HCT116 (cell line): ENCODE data around the gene FITM2.

Experiments
- CEBPB ChIP-seq: IDR thresholded peaks from 2 replicates; pipeline ENCODE4 v1.6.1; 2012; ENCODE audit warnings: low read depth
- CTCF ChIP-seq, 3 experiments: fragments of 200-600 bp in 1 of 3; sonication (generic) in 1 of 3; IDR thresholded peaks in 2 of 3; conservative IDR thresholded peaks in 1 of 3; 2 replicates each; pipeline ENCODE4 v1.5.1; 2012 to 2017; ENCODE audit warnings: low read depth in 2 of 3, low read length in 2 of 3, antibody characterized with exemption in 1 of 3, borderline replicate concordance in 1 of 3, control low read depth in 1 of 3, mild to moderate bottlenecking in 1 of 3, mixed read lengths in 1 of 3, mixed run types in 1 of 3, moderate library complexity in 1 of 3; ENCODE audit not compliant: insufficient read depth in 1 of 3
- FOSL1 ChIP-seq: IDR thresholded peaks from 2 replicates; pipeline ENCODE4 v1.6.1; 2012; ENCODE audit warnings: low read depth
- POLR2A ChIP-seq: IDR thresholded peaks from 2 replicates; pipeline ENCODE4 v1.7.0; 2011; ENCODE audit warnings: borderline replicate concordance; ENCODE audit not compliant: insufficient read depth, insufficient read length; ENCODE audit errors: extremely low read depth
- POLR2AphosphoS5 ChIP-seq: IDR thresholded peaks from 2 replicates; pipeline ENCODE4 v1.6.1; 2011; ENCODE audit warnings: mild to moderate bottlenecking, low read depth, low read length, moderate library complexity
- SIN3A ChIP-seq: IDR thresholded peaks from 2 replicates; pipeline ENCODE4 v1.6.1; 2012; ENCODE audit warnings: low read depth
- TCF7L2 ChIP-seq: IDR thresholded peaks from 2 replicates; pipeline ENCODE4 v1.7.0; 2011; ENCODE audit warnings: borderline replicate concordance, inconsistent platforms; ENCODE audit not compliant: insufficient read depth, insufficient read length; ENCODE audit errors: extremely low read depth
- TF ChIP-seq, protein P1 (sequence below): IDR thresholded peaks from 2 replicates; pipeline ENCODE4 v1.6.1; 2012; ENCODE audit warnings: low read depth

GRCh38 chr20:44273231-44274215 is 37.5 kb downstream of the FITM2 start:
- TF ChIP-seq CTCF (IDR thresholded peaks at IDR 0.05 in 2 of 3, conservative IDR thresholded peaks at IDR 0.05 in 1 of 3; ENCODE audit: borderline replicate concordance in 1 of 3, insufficient read depth in 1 of 3, low read depth in 2 of 3, low read length in 2 of 3) (no peak), TCF7L2 (no peak), SIN3A (no peak), POLR2A (no peak), CEBPB (no peak), POLR2AphosphoS5 (no peak), FOSL1 (no peak)
- TF ChIP-seq, protein P1, sequence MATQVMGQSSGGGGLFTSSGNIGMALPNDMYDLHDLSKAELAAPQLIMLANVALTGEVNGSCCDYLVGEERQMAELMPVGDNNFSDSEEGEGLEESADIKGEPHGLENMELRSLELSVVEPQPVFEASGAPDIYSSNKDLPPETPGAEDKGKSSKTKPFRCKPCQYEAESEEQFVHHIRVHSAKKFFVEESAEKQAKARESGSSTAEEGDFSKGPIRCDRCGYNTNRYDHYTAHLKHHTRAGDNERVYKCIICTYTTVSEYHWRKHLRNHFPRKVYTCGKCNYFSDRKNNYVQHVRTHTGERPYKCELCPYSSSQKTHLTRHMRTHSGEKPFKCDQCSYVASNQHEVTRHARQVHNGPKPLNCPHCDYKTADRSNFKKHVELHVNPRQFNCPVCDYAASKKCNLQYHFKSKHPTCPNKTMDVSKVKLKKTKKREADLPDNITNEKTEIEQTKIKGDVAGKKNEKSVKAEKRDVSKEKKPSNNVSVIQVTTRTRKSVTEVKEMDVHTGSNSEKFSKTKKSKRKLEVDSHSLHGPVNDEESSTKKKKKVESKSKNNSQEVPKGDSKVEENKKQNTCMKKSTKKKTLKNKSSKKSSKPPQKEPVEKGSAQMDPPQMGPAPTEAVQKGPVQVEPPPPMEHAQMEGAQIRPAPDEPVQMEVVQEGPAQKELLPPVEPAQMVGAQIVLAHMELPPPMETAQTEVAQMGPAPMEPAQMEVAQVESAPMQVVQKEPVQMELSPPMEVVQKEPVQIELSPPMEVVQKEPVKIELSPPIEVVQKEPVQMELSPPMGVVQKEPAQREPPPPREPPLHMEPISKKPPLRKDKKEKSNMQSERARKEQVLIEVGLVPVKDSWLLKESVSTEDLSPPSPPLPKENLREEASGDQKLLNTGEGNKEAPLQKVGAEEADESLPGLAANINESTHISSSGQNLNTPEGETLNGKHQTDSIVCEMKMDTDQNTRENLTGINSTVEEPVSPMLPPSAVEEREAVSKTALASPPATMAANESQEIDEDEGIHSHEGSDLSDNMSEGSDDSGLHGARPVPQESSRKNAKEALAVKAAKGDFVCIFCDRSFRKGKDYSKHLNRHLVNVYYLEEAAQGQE: no peak
